HG02943 (cell line): ENCODE measurements around the gene TEKT2.

ENCODE experiments used
- ATAC-seq: cut with Tn5 transposase; IDR thresholded peaks from one replicate; pipeline ENCODE4 v1.9.1; 2021; ENCODE audit warnings: mild to moderate bottlenecking, low read depth, moderate library complexity; ENCODE audit not compliant: unreplicated experiment

TEKT2 gene

GRCh38 chr1:36101546-36101945 is 17.7 kb downstream of the TEKT2 start:
- no peak for ATAC-seq

DNA sequence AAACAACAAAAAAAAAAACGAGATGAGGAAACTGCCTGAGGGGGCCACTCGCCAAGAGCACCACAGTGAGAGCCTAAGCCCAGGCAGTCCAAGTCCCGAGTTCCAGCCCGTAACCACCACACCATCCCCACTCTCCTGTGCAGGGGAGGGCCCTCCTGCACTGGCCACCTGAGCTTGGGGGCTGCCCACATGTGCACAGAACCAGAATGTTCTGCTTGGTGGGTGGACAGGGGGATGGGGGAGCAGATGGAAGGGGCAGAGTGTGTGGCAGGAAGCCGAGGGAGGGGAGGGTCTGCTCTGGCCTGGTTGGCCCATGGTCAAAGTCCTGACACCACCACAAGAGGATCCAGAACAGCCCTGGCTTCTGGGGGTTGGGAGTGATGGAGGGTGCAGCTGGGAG is 22.4 kb downstream of the TEKT2 start:
- ATAC-seq = no peak

DNA sequence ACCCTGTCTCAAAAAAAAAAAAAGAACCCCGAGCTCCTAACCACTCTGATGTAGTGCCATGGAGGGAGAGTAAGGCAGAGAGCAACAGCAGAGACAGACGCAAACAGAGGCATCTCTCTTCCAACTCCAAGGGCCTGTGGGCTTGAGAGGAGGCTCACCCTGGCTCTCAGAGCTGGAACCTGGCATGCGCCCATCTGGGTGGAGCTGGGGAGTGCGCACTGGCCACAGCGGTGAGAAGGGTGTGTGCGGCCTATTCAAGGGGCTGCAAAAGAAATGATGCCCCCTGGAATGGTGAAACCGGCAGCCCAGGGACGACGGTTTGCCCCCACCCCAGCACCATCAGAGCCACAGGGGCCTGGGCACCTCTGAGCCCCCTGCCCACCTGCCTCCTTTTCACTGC is 23.5 kb downstream of the TEKT2 start:
- ATAC-seq = no peak

GRCh38 chr1:36108314-36108713 is 24.4 kb downstream of the TEKT2 start:
- no peak for ATAC-seq

DNA sequence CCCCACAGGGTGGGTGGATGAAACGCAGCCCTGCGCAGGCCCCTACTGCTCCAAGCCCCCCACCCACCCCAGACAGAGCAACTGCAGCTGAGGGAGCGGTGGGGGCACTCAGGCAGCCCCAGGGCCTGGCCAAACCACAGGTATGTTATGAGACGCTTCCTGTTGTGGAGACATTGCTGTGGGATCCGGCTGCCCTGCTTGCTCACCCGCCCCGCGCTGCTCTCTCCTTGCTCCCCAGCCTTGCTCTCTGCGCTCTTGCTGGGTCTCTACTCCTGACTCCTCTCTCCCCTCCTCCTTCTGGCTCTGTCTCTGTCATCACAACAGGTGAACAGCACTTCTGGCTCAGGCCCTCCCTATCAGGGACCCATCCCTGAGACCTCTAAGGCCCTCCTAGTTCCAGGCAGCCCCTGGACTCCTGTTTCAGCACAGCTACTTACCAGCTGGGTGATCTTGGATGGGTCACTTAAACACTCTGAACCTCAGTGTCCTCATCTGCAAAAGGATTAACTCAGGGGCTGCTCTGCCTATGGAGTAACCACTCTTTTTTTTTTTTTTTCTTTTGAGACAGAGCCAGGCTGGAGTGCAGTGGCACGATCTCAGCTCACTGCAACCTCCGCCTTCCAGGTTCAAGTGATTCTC is 25.3 kb downstream of the TEKT2 start:
- ATAC-seq = no peak

DNA sequence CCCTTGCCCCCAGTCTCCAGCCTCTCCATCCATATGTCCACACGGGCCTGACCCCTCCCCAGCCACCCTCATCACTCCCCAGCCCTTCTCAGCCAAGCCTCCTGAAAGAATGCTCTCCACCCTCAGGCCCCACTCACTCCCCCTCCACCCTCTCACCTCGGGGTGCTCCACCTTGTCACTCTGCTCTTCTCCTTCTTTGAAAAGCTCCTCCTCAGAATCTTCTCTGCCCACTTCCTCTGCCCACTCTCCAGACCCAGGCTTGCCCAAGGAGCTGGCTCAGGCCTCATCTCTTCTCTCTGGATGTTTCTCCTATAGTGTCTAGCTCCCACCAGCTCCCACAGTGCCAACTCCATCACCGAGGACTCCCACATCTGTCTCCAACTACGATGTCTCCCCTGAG is 27.3 kb downstream of the TEKT2 start:
- no peak for ATAC-seq

DNA sequence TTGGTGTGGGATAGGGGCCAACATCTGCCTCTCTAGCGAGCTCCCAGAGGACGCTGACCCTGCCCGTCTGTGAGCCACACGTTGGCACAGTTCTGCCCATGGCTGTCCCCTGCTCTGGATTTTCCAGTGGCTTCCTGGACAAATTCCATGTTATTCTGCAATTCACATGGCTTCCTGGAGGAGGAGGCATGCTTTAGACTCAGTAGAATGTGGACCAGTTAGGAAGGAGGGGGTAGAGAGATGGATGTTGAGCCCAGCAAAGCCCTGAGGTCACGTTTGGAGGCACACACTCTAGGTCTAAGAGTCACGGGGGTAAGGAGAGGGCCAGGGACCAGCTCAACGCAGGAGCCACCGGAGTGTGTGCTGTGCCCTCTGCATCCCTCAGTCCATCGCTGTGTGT is 28.9 kb downstream of the TEKT2 start:
- ATAC-seq = no peak

- no peak for ATAC-seq
Observed at GRCh38 chr1:36114371-36114770, 30.5 kb downstream of the TEKT2 start.

GRCh38 chr1:36115200-36115669 is 31.3 kb downstream of the TEKT2 start:
- ATAC-seq = no peak

DNA sequence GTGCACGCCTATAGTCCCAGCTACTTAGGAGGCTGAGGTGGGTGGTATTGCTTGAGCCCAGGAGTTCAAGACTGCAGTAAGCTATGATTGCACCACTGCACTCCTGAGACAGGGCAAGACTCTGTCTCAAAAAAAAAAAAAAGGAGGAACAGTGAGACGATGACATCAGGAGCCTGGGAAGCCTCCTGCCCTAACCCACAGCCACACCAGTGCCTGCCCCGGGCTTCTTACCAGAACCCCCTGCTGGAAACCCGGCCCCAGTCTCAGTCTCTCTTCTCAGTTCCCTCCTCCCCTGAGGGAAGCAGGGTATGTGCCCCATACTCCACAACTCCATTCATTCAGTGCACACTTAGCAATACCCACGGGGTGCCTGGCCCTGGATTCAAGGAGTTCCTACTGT is 32.0 kb downstream of the TEKT2 start:
- ATAC-seq = no peak

- no peak for ATAC-seq
Observed at GRCh38 chr1:36116901-36117300, 33.0 kb downstream of the TEKT2 start.

GRCh38 chr1:36118447-36119204 is 34.7 kb downstream of the TEKT2 start:
- no peak for ATAC-seq

- ATAC-seq = no peak
Observed at GRCh38 chr1:36119456-36119855, 35.6 kb downstream of the TEKT2 start.

DNA sequence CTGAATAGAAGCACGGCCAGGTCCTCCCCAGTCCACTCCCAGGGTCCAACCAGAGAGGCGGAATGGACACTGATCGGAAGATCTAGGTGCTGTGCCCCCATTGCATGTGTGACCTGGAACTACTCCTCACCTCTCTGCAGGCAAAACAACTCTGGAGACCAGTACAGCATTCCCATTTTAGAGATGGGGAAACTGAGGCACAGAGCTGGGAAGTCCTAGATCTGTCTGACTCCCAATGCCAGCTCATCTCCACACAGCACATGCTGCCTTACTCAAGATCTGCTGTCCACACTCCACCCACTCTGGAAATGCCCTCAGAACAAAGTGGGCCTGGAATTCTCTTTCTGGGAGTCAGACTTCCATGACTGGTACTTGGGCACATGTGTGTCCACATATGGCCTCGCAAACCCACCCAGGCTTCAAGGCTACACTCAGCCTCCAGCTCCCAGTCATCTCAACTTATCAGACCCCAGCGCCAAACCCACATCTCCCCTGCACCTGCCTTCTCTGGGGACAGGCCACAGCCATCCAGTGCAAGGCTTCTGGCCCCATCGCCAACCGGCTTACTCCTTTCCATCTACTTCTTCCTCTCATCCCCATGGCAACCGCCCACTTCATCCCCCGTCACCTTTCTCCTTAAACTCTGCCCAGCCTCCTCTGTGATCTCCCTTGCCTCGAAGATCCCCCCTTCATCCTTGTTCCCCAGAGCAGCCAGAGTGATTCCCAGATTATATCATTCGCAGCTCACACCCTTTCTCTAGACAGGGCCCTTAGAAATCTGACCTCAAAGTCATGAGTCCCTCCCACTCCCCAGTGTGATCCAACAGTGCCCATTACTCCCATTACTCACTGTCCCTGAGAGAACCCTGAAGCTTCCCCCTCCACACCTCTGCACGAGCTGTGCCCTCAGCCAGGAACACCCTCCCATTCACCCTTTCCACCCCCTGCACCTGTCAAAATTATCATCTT is 38.5 kb downstream of the TEKT2 start:
- no peak for ATAC-seq

GRCh38 chr1:36123356-36123755 is 39.5 kb downstream of the TEKT2 start:
- ATAC-seq = no peak

DNA sequence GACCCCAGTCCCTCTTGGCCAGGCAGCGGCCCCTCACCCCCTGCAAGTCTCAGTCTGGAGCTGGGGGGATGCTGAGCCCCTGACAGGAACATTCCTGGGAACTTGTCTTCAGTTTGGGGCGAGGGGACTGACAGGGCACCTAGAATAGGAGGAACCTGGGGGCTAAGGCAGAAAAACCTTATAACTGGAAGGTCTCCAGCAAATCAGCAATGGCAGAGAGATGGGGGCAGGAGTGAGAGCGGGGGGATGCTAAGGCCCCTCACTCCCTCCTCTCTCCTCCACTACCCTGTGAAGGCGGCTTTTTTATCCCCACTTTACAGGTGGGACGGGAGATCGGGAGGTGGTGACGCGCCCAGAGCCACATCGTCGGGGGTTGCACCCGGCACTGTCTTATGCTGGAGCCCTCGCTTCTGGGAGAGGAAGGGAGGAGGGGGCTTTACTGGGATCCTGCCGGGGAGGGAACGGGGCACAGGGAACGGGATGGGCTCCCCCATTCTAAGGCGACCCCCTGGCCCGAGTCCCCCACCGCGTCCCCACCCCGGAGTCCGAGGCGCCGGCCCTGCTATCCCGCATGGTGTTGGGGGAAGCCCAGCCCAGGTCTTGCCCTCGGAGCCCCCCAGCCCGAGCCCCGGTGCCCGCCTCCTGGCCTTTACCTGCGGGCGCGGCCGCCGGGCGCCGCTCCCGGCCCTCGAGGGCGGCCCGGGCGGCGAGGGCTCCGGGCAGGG is 40.7 kb downstream of the TEKT2 start:
- no peak for ATAC-seq

GRCh38 chr1:36125129-36125991 is 41.5 kb downstream of the TEKT2 start, which contains the start of gene COL8A2:
Gene COL8A2, minus strand, starts transcription at chr1:36125222. Its CDS starts 24,980 bp downstream, at chr1:36100242.
- ATAC-seq = no peak

DNA sequence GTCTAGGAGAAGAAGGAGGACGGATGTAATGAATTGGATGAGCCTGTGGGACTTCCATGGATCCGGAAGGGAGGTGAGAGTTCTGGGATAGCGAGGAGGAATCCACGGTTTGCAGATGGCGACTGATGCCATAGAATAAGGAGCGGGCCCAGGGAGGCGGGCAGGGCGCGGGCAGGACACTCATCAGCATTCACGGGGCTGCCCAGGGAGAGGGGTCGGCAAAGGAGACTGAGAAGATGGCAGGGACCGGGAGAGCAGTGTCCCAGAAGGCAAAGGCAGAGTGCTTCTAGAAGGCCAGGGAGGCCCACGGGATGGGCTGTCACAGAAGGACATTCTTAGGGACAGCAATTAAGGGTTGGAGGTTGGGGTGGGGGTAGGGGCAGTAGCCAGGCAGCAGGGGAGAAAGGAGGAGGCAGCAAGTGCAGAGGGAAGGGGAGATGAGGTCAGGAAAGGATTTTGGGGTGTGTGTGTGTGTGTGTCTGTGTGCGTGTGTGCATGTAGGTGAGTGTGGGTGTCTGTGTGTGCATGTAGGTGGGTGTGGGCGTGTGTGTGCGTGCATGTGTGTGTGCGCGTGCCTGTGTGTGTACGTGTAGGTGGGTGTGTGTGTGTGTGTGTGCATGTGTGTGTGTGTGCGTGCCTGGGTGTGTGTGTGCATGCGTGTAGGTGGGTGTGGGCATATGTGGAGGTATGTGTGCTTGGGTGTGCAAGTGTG is 42.3 kb downstream of the TEKT2 start:
- ATAC-seq = no peak
